IMR-90 (cell line): ENCODE measurements around the gene TEX22. TPM values are rescaled to one million over a fixed set of nuclear protein-coding genes. Genes with fewer than 3 reads are reported as not detected.

Source experiments
- ATAC-seq: fragments of 200-7000 bp; cut with Tn5 transposase; 2 replicates; pipeline ENCODE4 v1.9.1; 2020; ENCODE audit warnings: low read depth, mild to moderate bottlenecking, moderate library complexity
- BruUV-seq: library from RNA; stranded (reverse); fragments of 400-500 nt; replicated peaks from 2 replicates; lab custom pipeline; 2021; lab: Mats Ljungman, UMichigan
- CTCF ChIA-PET: fragments of 300-600 bp; formaldehyde crosslinking; extraction: SDS; loops from one replicate; lab custom pipeline; 2021; ENCODE audit warnings: antibody characterized with exemption; lab: Yijun Ruan, JAX
- POLR2A ChIA-PET: fragments of 300-600 bp; sonication (Branson Sonifier 250); formaldehyde crosslinking; loops from one replicate; lab custom pipeline; 2022; ENCODE audit warnings: antibody characterized with exemption; ENCODE audit not compliant: unreplicated experiment; lab: Charles Lee
- DNase-seq: peaks from one replicate; pipeline ENCODE4 v3.0.0; 2013
- H2AFZ ChIP-seq: replicated peaks from 2 replicates; pipeline ENCODE3; 2013; ENCODE audit warnings: low read length, mild to moderate bottlenecking; ENCODE audit not compliant: poor library complexity
- H2AK5ac ChIP-seq: 2 replicates; pipeline ENCODE4 v1.6.1; 2013; ENCODE audit warnings: low read depth, low read length, inconsistent platforms
- H2AK9ac ChIP-seq: replicated peaks from 2 replicates; pipeline ENCODE3; 2013; ENCODE audit warnings: mild to moderate bottlenecking, low read depth, low read length, moderate library complexity; ENCODE audit not compliant: poor library complexity
- H2BK120ac ChIP-seq: 2 replicates; pipeline ENCODE4 v1.6.1; 2013; ENCODE audit warnings: low read depth, low read length, inconsistent platforms
- H2BK15ac ChIP-seq: 3 replicates; pipeline ENCODE4 v1.6.1; 2013; ENCODE audit warnings: low read depth, low read length, inconsistent platforms
- H2BK20ac ChIP-seq: 2 replicates; pipeline ENCODE4 v1.6.1; 2013; ENCODE audit warnings: low read depth, mild to moderate bottlenecking, inconsistent platforms, low read length, moderate library complexity
- H2BK5ac ChIP-seq: 2 replicates; pipeline ENCODE4 v1.6.1; 2013; ENCODE audit warnings: mild to moderate bottlenecking, low read depth, low read length, inconsistent platforms; ENCODE audit not compliant: poor library complexity, severe bottlenecking
- H3K14ac ChIP-seq: replicated peaks from 2 replicates; pipeline ENCODE4 v1.6.1; 2013; ENCODE audit warnings: low read depth, low read length, inconsistent platforms
- H3K18ac ChIP-seq: 2 replicates; pipeline ENCODE4 v1.6.1; 2013; ENCODE audit warnings: low read depth, low read length, control low read depth
- H3K23ac ChIP-seq: 2 replicates; pipeline ENCODE4 v1.6.1; 2013; ENCODE audit warnings: low read depth, low read length, inconsistent platforms
- H3K27ac ChIP-seq: 2 replicates; pipeline ENCODE4 v1.5.1; 2013; ENCODE audit warnings: mild to moderate bottlenecking, control low read depth, low read length; ENCODE audit not compliant: insufficient read depth
- H3K27me3 ChIP-seq: 2 replicates; pipeline ENCODE4 v1.6.1; 2013; ENCODE audit warnings: low read length; ENCODE audit not compliant: control insufficient read depth, insufficient read depth
- H3K36me3 ChIP-seq: 2 replicates; pipeline ENCODE4 v1.6.1; 2013; ENCODE audit warnings: low read length, mixed read lengths; ENCODE audit not compliant: control insufficient read depth, insufficient read depth
- H3K4ac ChIP-seq: 2 replicates; pipeline ENCODE4 v1.6.1; 2013; ENCODE audit warnings: low read depth, low read length, inconsistent platforms
- H3K4me1 ChIP-seq: 2 replicates; pipeline ENCODE4 v1.6.1; 2013; ENCODE audit warnings: low read length, mixed read lengths; ENCODE audit not compliant: control insufficient read depth, insufficient read depth
- H3K4me2 ChIP-seq: 2 replicates; pipeline ENCODE4 v1.6.1; 2013; ENCODE audit warnings: low read depth, mild to moderate bottlenecking, control low read depth, low read length, moderate library complexity
- H3K4me3 ChIP-seq: 2 replicates; pipeline ENCODE4 v1.5.1; 2013; ENCODE audit warnings: low read depth, mild to moderate bottlenecking, control low read depth, low read length, moderate library complexity; ENCODE audit not compliant: insufficient read depth
- H3K56ac ChIP-seq: 2 replicates; pipeline ENCODE4 v1.6.1; 2013; ENCODE audit warnings: low read length, inconsistent platforms; ENCODE audit not compliant: insufficient read depth; ENCODE audit errors: extremely low read depth
- H3K79me1 ChIP-seq, 2 experiments: 2 replicates each; pipeline ENCODE4 v1.6.1; 2013; ENCODE audit warnings: low read length in 2 of 2, inconsistent platforms in 1 of 2, low read depth in 1 of 2
- H3K9ac ChIP-seq: 2 replicates; pipeline ENCODE4 v1.6.1; 2013; ENCODE audit warnings: low read depth, low read length, control low read depth
- H3K9me1 ChIP-seq: 2 replicates; pipeline ENCODE4 v1.6.1; 2013; ENCODE audit warnings: low read length, inconsistent platforms; ENCODE audit not compliant: insufficient read depth
- H3K9me3 ChIP-seq: 2 replicates; pipeline ENCODE4 v1.6.1; 2013; ENCODE audit warnings: low read length; ENCODE audit not compliant: control insufficient read depth, insufficient read depth
- H4K20me1 ChIP-seq: 2 replicates; pipeline ENCODE4 v1.6.1; 2013; ENCODE audit warnings: low read length, inconsistent platforms; ENCODE audit not compliant: insufficient read depth
- H4K5ac ChIP-seq: 2 replicates; pipeline ENCODE4 v1.6.1; 2013; ENCODE audit warnings: mild to moderate bottlenecking, low read depth, low read length, control low read depth
- H4K8ac ChIP-seq, 2 experiments: 2 replicates each; pipeline ENCODE4 v1.6.1; 2013; ENCODE audit warnings: low read depth in 2 of 2, low read length in 2 of 2, control low read depth in 1 of 2, inconsistent platforms in 1 of 2
- H4K91ac ChIP-seq: 2 replicates; pipeline ENCODE4 v1.6.1; 2013; ENCODE audit warnings: low read depth, low read length, inconsistent platforms; ENCODE audit not compliant: insufficient read depth
- ELK1 ChIP-seq: fragments of 150-350 bp; IDR thresholded peaks from 2 replicates; pipeline ENCODE4 v1.6.1; 2016; ENCODE audit warnings: low read depth, mild to moderate bottlenecking, low read length, moderate library complexity, borderline replicate concordance
- FOS ChIP-seq: fragments of 150-350 bp; IDR thresholded peaks from 2 replicates; pipeline ENCODE4 v1.6.1; 2016; ENCODE audit warnings: low read depth, low read length
- MAFK ChIP-seq: IDR thresholded peaks from 2 replicates; pipeline ENCODE4 v1.6.1; 2012; ENCODE audit warnings: low read depth, low read length, improper control_type of control experiment
- MXI1 ChIP-seq: IDR thresholded peaks from 2 replicates; pipeline ENCODE4 v1.6.1; 2012; ENCODE audit warnings: low read depth, mild to moderate bottlenecking, low read length, moderate library complexity, borderline replicate concordance
- SMC3 ChIP-seq: fragments of 150-350 bp; IDR thresholded peaks from 2 replicates; pipeline ENCODE4 v1.6.1; 2016; ENCODE audit warnings: low read depth, mild to moderate bottlenecking, antibody characterized with exemption, low read length, moderate library complexity
- USF2 ChIP-seq: fragments of 150-350 bp; IDR thresholded peaks from 2 replicates; pipeline ENCODE4 v1.6.1; 2017; ENCODE audit warnings: mild to moderate bottlenecking, antibody characterized with exemption, low read length, low read depth
- WGBS, 2 experiments: methylation state at CpG; one replicate each; pipeline versions ENCODE4 v1.1.5 to v1.1.7; 2013; ENCODE audit warnings: missing lambda C conversion rate in 2 of 2; ENCODE audit not compliant: insufficient read length in 1 of 2; ENCODE audit errors: extremely low coverage in 2 of 2; 5-methylcytosine and 5-hydroxymethylcytosine counted together
- dilution Hi-C: fragments of 300-500 bp; cut with HindIII; formaldehyde crosslinking; loops from one replicate; pipeline ENCODE4 v1.14.3; 2018; ENCODE audit warnings: low sequenced_read_pairs; ENCODE audit not compliant: unreplicated experiment
- in situ Hi-C: fragments of 300-500 bp; cut with MboI; formaldehyde crosslinking; loops from 3 replicates; pipeline ENCODE4 v1.14.3; 2019; ENCODE audit warnings: low sequenced_read_pairs, inconsistent platforms, mixed read lengths
- intact Hi-C: fragments of 100-400 bp; cut with micrococcal nuclease; formaldehyde crosslinking; loops from 2 replicates; pipeline ENCODE4 v1.10.0; 2022
- polyA plus RNA-seq, 3 experiments: library from polyadenylated mRNA; depleted of rRNA; stranded (reverse); fragments of >200 nt; gene quantifications; 2 replicates each; pipeline ENCODE4 v1.2.3, GENCODE V29; 2012; ENCODE audit warnings: low replicate concordance in 1 of 3
- total RNA-seq: library from RNA; depleted of rRNA; stranded (reverse); fragments of >200 nt; gene quantifications from 2 replicates; pipeline ENCODE4 v1.2.3, GENCODE V29; 2012

Gene TEX22
- total and polyA plus RNA-seq, 2 of the 4 experiments (the other 2 are of a cell fraction): 0.10 to 0.18 TPM

DNA sequence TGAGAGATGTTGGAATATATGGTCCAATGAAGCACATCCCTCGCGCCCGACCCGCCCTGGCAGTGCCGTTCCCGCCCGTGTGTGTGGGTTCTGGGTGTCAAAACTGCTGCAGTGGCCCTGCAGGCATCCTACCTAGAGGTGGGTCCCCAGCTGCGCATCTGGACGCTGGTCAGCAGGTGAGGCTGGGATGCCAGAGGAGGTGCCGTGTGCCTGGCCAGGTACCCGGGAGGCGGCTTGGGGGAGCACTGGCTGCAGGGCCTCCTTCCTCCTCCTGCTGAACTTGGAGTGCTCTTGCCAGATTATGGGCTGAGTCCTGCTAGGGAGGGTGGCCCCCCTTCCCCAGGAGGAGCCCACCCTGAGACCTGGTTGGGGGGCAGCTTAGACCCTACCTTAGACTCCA is 26.5 kb downstream of the TEX22 start:
- POLR2A ChIA-PET: no interaction called here
- intact Hi-C loops: no loop called here
- CTCF ChIA-PET: no interaction called here

More for the DNA sequence above, 26.5 kb downstream of the TEX22 start:
- Histone ChIP-seq H3K27me3 (no peaks in the 10 kb centered on the region), H3K36me3 (peaks cover 17% of the 10 kb centered on the region), H3K4me1 (peaks cover 11% of the 10 kb centered on the region), H2BK120ac (no peak overlapping the region), H4K91ac (no peak overlapping the region), H4K8ac (no peak overlapping the region), H2AK5ac (no peak overlapping the region), H2AK9ac (no peak overlapping the region), H4K5ac (no peak overlapping the region), H3K18ac (no peak overlapping the region), H3K14ac (no peak overlapping the region), H4K20me1 (peaks cover 70% of the 10 kb centered on the region), H3K79me1 (peaks cover under 1 to 53% of the 10 kb centered on the region in 2 experiments), H2BK15ac (no peak overlapping the region), H2AFZ (no peak overlapping the region), H3K9me3 (no peaks in the 10 kb centered on the region), H3K9ac (no peak overlapping the region), H3K4me3 (no peak overlapping the region), H3K56ac (no peak overlapping the region), H3K4ac (no peak overlapping the region), H2BK20ac (no peak overlapping the region), H3K27ac (no peak overlapping the region), H3K23ac (no peak overlapping the region), H3K9me1 (peaks cover 2% of the 10 kb centered on the region; the same call in 1 of the 2 replicates), H2BK5ac (no peak overlapping the region), H3K4me2 (no peak overlapping the region)
- in situ Hi-C loops (no loop called here), dilution Hi-C loops (no loop called here)
- ATAC-seq (no peak), DNase-seq (no peak)
- no TSS peak for BruUV-seq
- 99% methylated on average over 9 of the region's 12 CpGs; no CpG with 5 or more reads in 1 of the 2 experiments for WGBS, 2 experiments
- TF ChIP-seq SMC3 (no peak), USF2 (no peak), MAFK (no peak), MXI1 (no peak), ELK1 (no peak), FOS (no peak)
